ENCODE results near the gene PPP1R3C.

- no peak for TF ChIP-seq POLR2AphosphoS5 (IDR thresholded peaks at IDR 0.05; ENCODE audit: low read depth, low read length)
- no peak for TF ChIP-seq TAF1 (IDR thresholded peaks at IDR 0.05; ENCODE audit: borderline replicate concordance, low read depth, low read length)
Observed at GRCh38 chr10:91579329-91579985, 53.4 kb downstream of the PPP1R3C start.
